Measurements from ENCODE around the gene IPO8.
"Not testable (repeated sequence)": the region's sequence is repeated elsewhere in the genome, so short reads cannot be mapped to it uniquely, and the experiment has no call there.

Gene IPO8

GRCh38 chr12:30646821-30647220, 48.8 kb downstream of the IPO8 start:
- no peak for DNase-seq (ENCODE audit: insufficient read length, low spot score)
- no peak for FAIRE-seq
- no peak for TF ChIP-seq POU2F2 (IDR thresholded peaks at IDR 0.05; ENCODE audit: low read depth, low read length)
- TF ChIP-seq TAF1 (IDR thresholded peaks at IDR 0.05; ENCODE audit: low read depth, low read length) = no peak
- TF ChIP-seq PAX5 (IDR thresholded peaks at IDR 0.05; ENCODE audit: insufficient read depth, low read length, severe bottlenecking) = no peak
- no peak for TF ChIP-seq POLR2AphosphoS5 (IDR thresholded peaks at IDR 0.05; ENCODE audit: low read depth, low read length)
- no peak for TF ChIP-seq POLR2A (IDR thresholded peaks at IDR 0.05; ENCODE audit: low read depth, low read length)
- no peak for TF ChIP-seq SPI1 (IDR thresholded peaks at IDR 0.05; ENCODE audit: low read depth, low read length)

DNA sequence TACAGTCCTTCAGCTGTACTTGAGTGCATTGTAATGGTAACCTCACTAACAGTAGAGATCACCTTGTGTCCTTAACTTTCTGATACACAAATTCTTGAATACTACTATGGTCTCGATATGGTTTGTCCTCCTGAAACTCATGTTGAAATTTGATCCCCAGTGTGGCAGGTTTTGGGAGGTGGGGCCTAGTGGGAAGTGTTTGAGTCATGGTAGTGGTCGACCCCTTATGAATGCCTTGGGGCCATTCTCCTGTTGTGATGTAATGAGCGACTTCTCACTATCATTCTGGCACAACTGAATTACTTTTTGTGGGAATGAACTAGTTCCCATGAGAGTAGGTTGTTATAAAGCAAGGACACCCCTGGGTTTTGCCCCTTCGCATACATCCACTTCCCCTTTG, 52.3 kb downstream of the IPO8 start:
- DNase-seq (ENCODE audit: insufficient read length, low spot score) = no peak
- TF ChIP-seq SPI1 (IDR thresholded peaks at IDR 0.05; ENCODE audit: low read depth, low read length) (no peak), TAF1 (IDR thresholded peaks at IDR 0.05; ENCODE audit: low read depth, low read length) (no peak), POU2F2 (IDR thresholded peaks at IDR 0.05; ENCODE audit: low read depth, low read length) (no peak)
- no peak for FAIRE-seq

- no peak for FAIRE-seq
- no peak for DNase-seq (ENCODE audit: insufficient read length, low spot score)
- no peak for TF ChIP-seq SPI1 (IDR thresholded peaks at IDR 0.05; ENCODE audit: low read depth, low read length)
- no peak for TF ChIP-seq PAX5 (IDR thresholded peaks at IDR 0.05; ENCODE audit: insufficient read depth, low read length, severe bottlenecking)
- TF ChIP-seq POU2F2 (IDR thresholded peaks at IDR 0.05; ENCODE audit: low read depth, low read length) = no peak
- no peak for TF ChIP-seq POLR2AphosphoS5 (IDR thresholded peaks at IDR 0.05; ENCODE audit: low read depth, low read length)
- no peak for TF ChIP-seq POLR2A (IDR thresholded peaks at IDR 0.05; ENCODE audit: low read depth, low read length)
- no peak for TF ChIP-seq TAF1 (IDR thresholded peaks at IDR 0.05; ENCODE audit: low read depth, low read length)
Observed at GRCh38 chr12:30640392-30640791, 55.3 kb downstream of the IPO8 start.

DNA sequence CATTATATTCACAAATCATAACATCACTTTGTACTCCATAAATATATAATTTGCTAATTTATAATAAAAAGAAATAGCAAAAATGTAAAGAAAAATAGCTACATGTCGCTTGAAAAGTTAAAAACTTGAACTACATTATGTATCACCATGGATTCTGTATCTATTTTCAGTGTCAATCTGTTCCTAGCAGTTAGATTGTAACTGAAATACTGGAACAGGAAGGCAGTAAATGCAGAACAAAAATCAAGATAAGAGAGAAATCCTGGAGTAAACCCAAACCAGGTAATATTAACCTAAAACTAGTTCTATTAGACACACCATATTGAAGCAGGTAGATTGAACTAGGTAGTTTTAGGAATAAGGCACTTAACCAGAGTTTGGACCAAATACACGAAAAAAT, 60.3 kb downstream of the IPO8 start:
- DNase-seq (ENCODE audit: insufficient read length, low spot score) (no peak), FAIRE-seq (no peak)
- TF ChIP-seq PAX5 (IDR thresholded peaks at IDR 0.05; ENCODE audit: insufficient read depth, low read length, severe bottlenecking) (no peak), SPI1 (IDR thresholded peaks at IDR 0.05; ENCODE audit: low read depth, low read length) (no peak), TAF1 (IDR thresholded peaks at IDR 0.05; ENCODE audit: low read depth, low read length) (no peak), POLR2A (IDR thresholded peaks at IDR 0.05; ENCODE audit: low read depth, low read length) (no peak), POU2F2 (IDR thresholded peaks at IDR 0.05; ENCODE audit: low read depth, low read length) (no peak), POLR2AphosphoS5 (IDR thresholded peaks at IDR 0.05; ENCODE audit: low read depth, low read length) (no peak)

GRCh38 chr12:30631740-30632139, 63.9 kb downstream of the IPO8 start:
- TF ChIP-seq POU2F2 (IDR thresholded peaks at IDR 0.05; ENCODE audit: low read depth, low read length) (no peak), SPI1 (IDR thresholded peaks at IDR 0.05; ENCODE audit: low read depth, low read length) (no peak), PAX5 (IDR thresholded peaks at IDR 0.05; ENCODE audit: insufficient read depth, low read length, severe bottlenecking) (no peak), POLR2A (IDR thresholded peaks at IDR 0.05; ENCODE audit: low read depth, low read length) (no peak), TAF1 (IDR thresholded peaks at IDR 0.05; ENCODE audit: low read depth, low read length) (no peak), POLR2AphosphoS5 (IDR thresholded peaks at IDR 0.05; ENCODE audit: low read depth, low read length) (no peak)
- DNase-seq (ENCODE audit: insufficient read length, low spot score) (no peak), FAIRE-seq (no peak)

- TF ChIP-seq SPI1 (IDR thresholded peaks at IDR 0.05; ENCODE audit: low read depth, low read length) (no peak), POLR2AphosphoS5 (IDR thresholded peaks at IDR 0.05; ENCODE audit: low read depth, low read length) (no peak), POU2F2 (IDR thresholded peaks at IDR 0.05; ENCODE audit: low read depth, low read length) (no peak), PAX5 (IDR thresholded peaks at IDR 0.05; ENCODE audit: insufficient read depth, low read length, severe bottlenecking) (no peak), TAF1 (IDR thresholded peaks at IDR 0.05; ENCODE audit: low read depth, low read length) (no peak), POLR2A (IDR thresholded peaks at IDR 0.05; ENCODE audit: low read depth, low read length) (no peak)
- DNase-seq (ENCODE audit: insufficient read length, low spot score) = no peak
- no peak for FAIRE-seq
Observed at GRCh38 chr12:30630979-30631285, 64.7 kb downstream of the IPO8 start.

GRCh38 chr12:30630076-30630978, 65.3 kb downstream of the IPO8 start:
- TF ChIP-seq SPI1 (IDR thresholded peaks at IDR 0.05; ENCODE audit: low read depth, low read length) = no peak
- no peak for TF ChIP-seq POU2F2 (IDR thresholded peaks at IDR 0.05; ENCODE audit: low read depth, low read length)
- TF ChIP-seq POLR2A (IDR thresholded peaks at IDR 0.05; ENCODE audit: low read depth, low read length) = no peak
- no peak for TF ChIP-seq TAF1 (IDR thresholded peaks at IDR 0.05; ENCODE audit: low read depth, low read length)
- TF ChIP-seq POLR2AphosphoS5 (IDR thresholded peaks at IDR 0.05; ENCODE audit: low read depth, low read length) = no peak
- no peak for TF ChIP-seq PAX5 (IDR thresholded peaks at IDR 0.05; ENCODE audit: insufficient read depth, low read length, severe bottlenecking)
- DNase-seq (ENCODE audit: insufficient read length, low spot score) (no peak), FAIRE-seq (no peak)

- DNase-seq (ENCODE audit: insufficient read length, low spot score) = no peak
- no peak for FAIRE-seq
Observed at GRCh38 chr12:30626847-30627246, 68.8 kb downstream of the IPO8 start.

DNA sequence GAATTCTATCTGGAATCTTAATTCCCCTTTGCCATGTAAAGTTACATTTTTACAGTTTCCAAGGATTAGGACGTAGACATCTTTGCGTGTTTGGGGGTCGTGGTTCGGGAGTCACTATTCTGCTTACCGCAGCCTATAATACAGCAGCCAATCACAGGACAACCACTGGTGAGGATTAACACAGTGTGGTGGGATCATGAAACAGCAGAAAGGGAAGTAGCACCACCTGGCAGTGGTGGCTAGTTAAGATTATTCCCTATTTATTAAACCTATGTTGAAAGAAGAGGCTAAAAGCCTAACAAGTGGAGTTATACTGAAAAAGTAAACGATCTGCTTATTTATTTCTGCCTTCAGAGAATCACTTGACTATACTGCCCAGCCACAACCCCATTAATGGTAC, 71.7 kb downstream of the IPO8 start:
- DNase-seq (ENCODE audit: insufficient read length, low spot score) = no peak
- TF ChIP-seq POLR2A (IDR thresholded peaks at IDR 0.05; ENCODE audit: low read depth, low read length) (no peak), POU2F2 (IDR thresholded peaks at IDR 0.05; ENCODE audit: low read depth, low read length) (no peak), POLR2AphosphoS5 (IDR thresholded peaks at IDR 0.05; ENCODE audit: low read depth, low read length) (no peak)
- FAIRE-seq = no peak

More at GRCh38 chr12:30626847-30627246, 68.8 kb downstream of the IPO8 start:
- TF ChIP-seq SPI1 (IDR thresholded peaks at IDR 0.05; ENCODE audit: low read depth, low read length) = no peak
- TF ChIP-seq POLR2AphosphoS5 (IDR thresholded peaks at IDR 0.05; ENCODE audit: low read depth, low read length) = no peak
- no peak for TF ChIP-seq TAF1 (IDR thresholded peaks at IDR 0.05; ENCODE audit: low read depth, low read length)
- TF ChIP-seq PAX5 (IDR thresholded peaks at IDR 0.05; ENCODE audit: insufficient read depth, low read length, severe bottlenecking) = no peak
- no peak for TF ChIP-seq POLR2A (IDR thresholded peaks at IDR 0.05; ENCODE audit: low read depth, low read length)
- TF ChIP-seq POU2F2 (IDR thresholded peaks at IDR 0.05; ENCODE audit: low read depth, low read length) = no peak

DNA sequence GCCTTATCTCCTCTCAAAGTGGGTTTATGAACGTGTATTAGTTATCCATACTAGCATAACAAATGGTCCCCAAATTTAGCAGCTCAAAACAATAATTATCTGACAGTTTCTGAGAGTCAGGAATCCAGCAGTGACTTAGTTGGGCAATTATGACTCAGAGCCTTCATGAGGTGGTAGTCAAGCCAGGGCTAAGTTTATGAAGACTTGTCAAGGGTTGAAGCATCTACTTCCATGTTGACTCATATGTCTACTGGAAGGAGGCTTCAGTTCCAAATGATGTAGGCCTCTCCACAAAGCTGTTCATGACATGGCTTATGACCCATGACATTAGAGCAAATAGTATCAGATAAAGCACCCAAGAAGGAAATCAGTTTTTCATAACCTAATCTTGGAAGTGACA, 73.2 kb downstream of the IPO8 start:
- FAIRE-seq (peak; percentile 31), DNase-seq (ENCODE audit: insufficient read length, low spot score) (peak; percentile 15)
- TF ChIP-seq POLR2AphosphoS5 (IDR thresholded peaks at IDR 0.05; ENCODE audit: low read depth, low read length) = no peak
- TF ChIP-seq POU2F2 (IDR thresholded peaks at IDR 0.05; ENCODE audit: low read depth, low read length) = no peak
- no peak for TF ChIP-seq TAF1 (IDR thresholded peaks at IDR 0.05; ENCODE audit: low read depth, low read length)
- no peak for TF ChIP-seq SPI1 (IDR thresholded peaks at IDR 0.05; ENCODE audit: low read depth, low read length)
- no peak for TF ChIP-seq POLR2A (IDR thresholded peaks at IDR 0.05; ENCODE audit: low read depth, low read length)
- TF ChIP-seq PAX5 (IDR thresholded peaks at IDR 0.05; ENCODE audit: insufficient read depth, low read length, severe bottlenecking) = no peak

DNA sequence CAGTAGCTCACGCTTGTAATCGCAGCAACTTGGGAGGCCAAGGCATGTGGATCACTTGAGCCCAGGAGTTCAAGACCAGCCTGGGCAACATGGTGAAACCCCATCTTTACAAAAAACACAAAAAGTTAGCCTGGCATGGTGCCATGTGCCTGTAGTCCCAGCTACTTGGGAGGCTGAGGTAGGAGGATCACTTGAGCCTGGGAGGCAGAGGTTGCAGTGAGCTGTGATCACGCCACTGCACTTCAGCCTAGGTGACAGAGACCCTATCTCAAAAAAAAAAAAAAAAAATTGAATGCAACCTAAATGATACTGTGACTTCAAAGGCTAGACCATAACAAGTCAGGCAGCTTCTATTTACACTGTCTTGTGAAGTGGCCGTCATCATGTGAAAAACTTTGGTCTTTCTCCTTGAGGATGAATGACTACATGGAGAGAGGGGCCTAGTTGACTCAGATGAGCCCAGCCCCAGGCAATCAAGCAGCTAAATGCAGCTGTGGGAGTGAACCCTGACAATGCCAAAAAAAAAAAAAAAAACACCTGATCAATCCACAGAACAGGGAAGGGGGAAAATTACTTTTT, 73.9 kb downstream of the IPO8 start:
- not testable (repeated sequence) for FAIRE-seq

More for the DNA sequence above, 73.9 kb downstream of the IPO8 start:
- not testable (repeated sequence) for DNase-seq (ENCODE audit: insufficient read length, low spot score)

Data from GM12891 (cell line).